Transverse colon (tissue), 4 donors: Measurements from ENCODE around the gene TNFSF9. TPM values are rescaled to one million over a fixed set of nuclear protein-coding genes. Genes with fewer than 3 reads are reported as not detected.

Experiments
- DNase-seq: peaks from one replicate; pipeline ENCODE4 v3.0.0-alpha.2; 2019
- H3K27ac ChIP-seq, 4 donors: fragments of 200-600 bp; sonication (generic); 2 replicates each; pipeline ENCODE4 v1.5.1; 2016 to 2018; ENCODE audit warnings: inconsistent platforms in 4 of 4
- H3K27me3 ChIP-seq: fragments of 200-600 bp; sonication (generic); 2 replicates; pipeline ENCODE4 v1.5.1; 2017; ENCODE audit warnings: inconsistent platforms
- H3K36me3 ChIP-seq, 4 donors: fragments of 200-600 bp; sonication (generic); 2 replicates each; pipeline ENCODE4 v1.5.1; 2017 to 2019; ENCODE audit warnings: inconsistent platforms in 4 of 4
- H3K4me1 ChIP-seq, 4 donors: fragments of 200-600 bp; sonication (generic); 2 replicates each; pipeline ENCODE4 v1.5.1; 2017 to 2020; ENCODE audit warnings: inconsistent platforms in 4 of 4
- H3K4me3 ChIP-seq, 4 donors: fragments of 200-600 bp; sonication (generic); 1 replicate in 1 of 4; 2 replicates in 3 of 4; pipeline versions ENCODE4 v1.5.1 to v1.6.1; 2017 to 2019; ENCODE audit warnings: inconsistent platforms in 4 of 4
- H3K9me3 ChIP-seq, 2 donors: fragments of 200-600 bp; sonication (generic); 2 replicates each; pipeline ENCODE4 v1.5.1; 2017 to 2019; ENCODE audit warnings: inconsistent platforms in 2 of 2
- CTCF ChIP-seq, 5 experiments: fragments of 200-600 bp in 3 of 5; fragments of 450-650 bp in 2 of 5; sonication (generic) in 3 of 5; IDR thresholded peaks; 1 replicate in 2 of 5; 2 replicates in 3 of 5; pipeline ENCODE4 v1.5.1; 2016 to 2017; ENCODE audit warnings: antibody characterized with exemption in 5 of 5, inconsistent platforms in 3 of 5, mild to moderate bottlenecking in 2 of 5, moderate library complexity in 1 of 5
- EP300 ChIP-seq: sonication (generic); formaldehyde crosslinking; IDR thresholded peaks from one replicate; pipeline ENCODE4 v1.6.1; 2017; ENCODE audit warnings: antibody characterized with exemption, low read depth
- POLR2A ChIP-seq: fragments of 450-650 bp; IDR thresholded peaks from one replicate; pipeline ENCODE4 v1.6.1; 2016; ENCODE audit warnings: antibody characterized with exemption, mild to moderate bottlenecking, moderate library complexity
- POLR2AphosphoS5 ChIP-seq, 3 donors: sonication (generic); formaldehyde crosslinking; IDR thresholded peaks; one replicate each; pipeline ENCODE4 v1.6.1; 2016; ENCODE audit warnings: antibody characterized with exemption in 3 of 3
- WGBS, 2 donors: methylation state at CpG; one replicate each; pipeline ENCODE4 v1.1.5; 2018; ENCODE audit warnings: low coverage in 1 of 2; 5-methylcytosine and 5-hydroxymethylcytosine counted together
- in situ Hi-C, 4 donors: fragments of 200-750 bp; cut with MboI; loops; one replicate each; pipeline versions ENCODE4 v1.15.0 to v1.15.1; 2017; ENCODE audit warnings: low sequenced_read_pairs in 3 of 4, low pct_ligation_motif_present in 1 of 4, low pct_unique_long_range_greater_than_20kb in 1 of 4
- intact Hi-C: fragments of 100-400 bp; cut with DNase I; formaldehyde crosslinking; loops from one replicate; pipeline ENCODE4 v1.15.1; 2023; ENCODE audit warnings: low total_unique reads
- total RNA-seq, 4 donors: library from RNA; depleted of rRNA; stranded (reverse); fragments of >200 nt; gene quantifications; one replicate each; pipeline ENCODE4 v1.1.0, GENCODE V29; 2016

Gene TNFSF9
- total RNA-seq, 4 donors from 2014 or later = 0.95 to 2.7 TPM; not detected in 2

- no peak overlapping the region for H3K4me3 ChIP-seq
- no peak overlapping the region for H3K27ac ChIP-seq
- H3K27me3 ChIP-seq = peaks cover 42% of the 10 kb centered on the region
- no peaks in the 10 kb centered on the region for H3K36me3 ChIP-seq
- H3K9me3 ChIP-seq = no peaks in the 10 kb centered on the region
- intact Hi-C loops = no loop called here
- no peak for DNase-seq
- in situ Hi-C loops = no loop called here
- H3K4me1 ChIP-seq = peaks cover 0 to 11% (median 10%) of the 10 kb centered on the region in 4 donors
- 57 to 58% methylated on average over 11 to 17 of the region's 17 CpGs for WGBS, 2 donors
- TF ChIP-seq POLR2A (no peak), POLR2AphosphoS5 (IDR thresholded peaks at IDR 0.05) (no peak), CTCF (IDR thresholded peaks at IDR 0.05) (no peak)
Measured at GRCh38 chr19:6499052-6499790, 31.6 kb upstream of the TNFSF9 start.

- Histone ChIP-seq H3K4me1 (peaks cover 0 to 11% (median 10%) of the 10 kb centered on the region in 4 donors), H3K4me3 (no peak overlapping the region), H3K27ac (no peak overlapping the region), H3K9me3 (no peaks in the 10 kb centered on the region), H3K27me3 (peaks cover 45% of the 10 kb centered on the region), H3K36me3 (no peaks in the 10 kb centered on the region)
- no peak for DNase-seq
- WGBS, 2 donors = 63% methylated on average over 22 of the region's 24 CpGs; no CpG with 5 or more reads in 1 of the 2 donors
- in situ Hi-C loops = loop anchor here in 2 of 4 donors (25.0 kb wide), 2 partner anchors 136 to 361 kb away; no protein-coding TSS in a partner anchor
- intact Hi-C loops = no loop called here
- no peak for TF ChIP-seq POLR2A
- TF ChIP-seq CTCF (IDR thresholded peaks at IDR 0.05) = no peak
- no peak for TF ChIP-seq EP300
- TF ChIP-seq POLR2AphosphoS5 (IDR thresholded peaks at IDR 0.05) = no peak
Measured at GRCh38 chr19:6500837-6501739, 29.7 kb upstream of the TNFSF9 start.

GRCh38 chr19:6501740-6502648 is 28.8 kb upstream of the TNFSF9 start, which contains the start of gene TUBB4A:
Gene TUBB4A (minus strand): TSS chr19:6502309. CDS start chr19:6502212, 97 bp downstream.
- peak; percentile 28 for DNase-seq
- WGBS, 2 donors = 2% methylated on average over 31 of the region's 71 CpGs; no CpG with 5 or more reads in 1 of the 2 donors
- in situ Hi-C loops = loop anchor here in 2 of 4 donors (25.0 kb wide), 2 partner anchors 135 to 360 kb away; no protein-coding TSS in a partner anchor
- no peaks in the 10 kb centered on the region for H3K36me3 ChIP-seq
- peak within 1 kb of the TSS; percentile 10 to 32 (median 24) for H3K4me3 ChIP-seq
- H3K9me3 ChIP-seq = no peaks in the 10 kb centered on the region
- intact Hi-C loops = no loop called here
- TF ChIP-seq POLR2A (no peak), EP300 (no peak), CTCF (IDR thresholded peaks at IDR 0.05) (no peak)
- no peak within 1 kb of the TSS for H3K27ac ChIP-seq
- peaks cover 0 to 11% (median 10%) of the 10 kb centered on the region in 4 donors for H3K4me1 ChIP-seq
- peaks cover 45% of the 10 kb centered on the region for H3K27me3 ChIP-seq
